ENCODE results near the gene ARHGEF16. TPM values are rescaled to one million over a fixed set of nuclear protein-coding genes. Genes with fewer than 3 reads are reported as not detected.

The ARHGEF16 gene
- total RNA-seq, 1 donor from 2014 or later: 20.3 TPM

- H3K9me3 Mint-ChIP-seq: no peaks in the 10 kb centered on the region
- no peaks in the 10 kb centered on the region for H3K27me3 Mint-ChIP-seq (ENCODE audit: low read depth)
- no peaks in the 10 kb centered on the region for H3K36me3 Mint-ChIP-seq
- DNase-seq (ENCODE audit: low spot score in 2 of 2, unreplicated experiment in 2 of 2): no peak
- H3K27ac Mint-ChIP-seq: no peak overlapping the region
- peaks cover 38% of the 10 kb centered on the region for H3K4me1 Mint-ChIP-seq
- TF ChIP-seq, protein P1, sequence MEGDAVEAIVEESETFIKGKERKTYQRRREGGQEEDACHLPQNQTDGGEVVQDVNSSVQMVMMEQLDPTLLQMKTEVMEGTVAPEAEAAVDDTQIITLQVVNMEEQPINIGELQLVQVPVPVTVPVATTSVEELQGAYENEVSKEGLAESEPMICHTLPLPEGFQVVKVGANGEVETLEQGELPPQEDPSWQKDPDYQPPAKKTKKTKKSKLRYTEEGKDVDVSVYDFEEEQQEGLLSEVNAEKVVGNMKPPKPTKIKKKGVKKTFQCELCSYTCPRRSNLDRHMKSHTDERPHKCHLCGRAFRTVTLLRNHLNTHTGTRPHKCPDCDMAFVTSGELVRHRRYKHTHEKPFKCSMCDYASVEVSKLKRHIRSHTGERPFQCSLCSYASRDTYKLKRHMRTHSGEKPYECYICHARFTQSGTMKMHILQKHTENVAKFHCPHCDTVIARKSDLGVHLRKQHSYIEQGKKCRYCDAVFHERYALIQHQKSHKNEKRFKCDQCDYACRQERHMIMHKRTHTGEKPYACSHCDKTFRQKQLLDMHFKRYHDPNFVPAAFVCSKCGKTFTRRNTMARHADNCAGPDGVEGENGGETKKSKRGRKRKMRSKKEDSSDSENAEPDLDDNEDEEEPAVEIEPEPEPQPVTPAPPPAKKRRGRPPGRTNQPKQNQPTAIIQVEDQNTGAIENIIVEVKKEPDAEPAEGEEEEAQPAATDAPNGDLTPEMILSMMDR (IDR thresholded peaks at IDR 0.05; ENCODE audit: unreplicated experiment): no peak
- H3K4me3 Mint-ChIP-seq: no peak overlapping the region
Measured at GRCh38 chr1:3461934-3462275, 7.4 kb downstream of the ARHGEF16 start.

- Mint-ChIP-seq H3K9me3 (no peaks in the 10 kb centered on the region), H3K4me1 (peaks cover 36% of the 10 kb centered on the region), H3K36me3 (no peaks in the 10 kb centered on the region), H3K27me3 (ENCODE audit: low read depth) (no peaks in the 10 kb centered on the region), H3K4me3 (no peak overlapping the region), H3K27ac (no peak overlapping the region)
- TF ChIP-seq, protein P1 (IDR thresholded peaks at IDR 0.05; ENCODE audit: unreplicated experiment): no peak
- DNase-seq (ENCODE audit: low spot score in 2 of 2, unreplicated experiment in 2 of 2): no peak
Measured at GRCh38 chr1:3462356-3463012, 8.0 kb downstream of the ARHGEF16 start.

- H3K27ac Mint-ChIP-seq: no peak overlapping the region
- no peaks in the 10 kb centered on the region for H3K27me3 Mint-ChIP-seq (ENCODE audit: low read depth)
- TF ChIP-seq, protein P1 (IDR thresholded peaks at IDR 0.05; ENCODE audit: unreplicated experiment): no peak
- no peak for DNase-seq (ENCODE audit: low spot score in 2 of 2, unreplicated experiment in 2 of 2)
- H3K9me3 Mint-ChIP-seq: no peaks in the 10 kb centered on the region
- no peak overlapping the region for H3K4me3 Mint-ChIP-seq
- H3K4me1 Mint-ChIP-seq: peaks cover 32% of the 10 kb centered on the region
- no peaks in the 10 kb centered on the region for H3K36me3 Mint-ChIP-seq
Measured at GRCh38 chr1:3463013-3463385, 8.5 kb downstream of the ARHGEF16 start.

DNA sequence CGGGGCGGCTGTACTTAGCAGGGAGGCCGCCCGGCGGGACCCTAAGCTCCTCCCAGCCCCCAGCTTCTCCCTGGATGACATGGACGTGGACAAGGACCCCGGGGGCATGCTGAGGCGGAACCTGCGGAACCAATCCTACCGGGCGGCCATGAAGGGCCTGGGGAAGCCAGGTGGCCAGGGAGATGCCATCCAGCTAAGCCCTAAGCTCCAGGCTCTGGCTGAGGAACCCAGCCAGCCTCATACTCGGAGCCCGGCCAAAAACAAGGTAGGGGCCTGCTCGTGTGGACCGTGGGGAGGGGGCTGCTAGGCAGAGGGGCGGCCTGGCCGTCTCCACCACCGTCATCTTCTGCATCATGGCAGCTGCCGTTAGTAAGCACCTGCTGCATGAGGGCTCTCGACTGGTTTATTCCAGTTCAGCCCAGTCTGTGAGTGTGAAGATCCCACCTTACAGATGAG is 9.0 kb downstream of the ARHGEF16 start:
- DNase-seq (ENCODE audit: low spot score in 2 of 2, unreplicated experiment in 2 of 2): no peak
- H3K36me3 Mint-ChIP-seq: no peaks in the 10 kb centered on the region
- H3K4me1 Mint-ChIP-seq: peaks cover 29% of the 10 kb centered on the region
- no peak overlapping the region for H3K27ac Mint-ChIP-seq
- TF ChIP-seq, protein P1 (IDR thresholded peaks at IDR 0.05; ENCODE audit: unreplicated experiment): no peak
- H3K9me3 Mint-ChIP-seq: no peaks in the 10 kb centered on the region
- no peak overlapping the region for H3K4me3 Mint-ChIP-seq
- no peaks in the 10 kb centered on the region for H3K27me3 Mint-ChIP-seq (ENCODE audit: low read depth)

- Mint-ChIP-seq H3K27me3 (ENCODE audit: low read depth) (no peaks in the 10 kb centered on the region), H3K36me3 (no peaks in the 10 kb centered on the region), H3K27ac (no peak overlapping the region), H3K9me3 (no peaks in the 10 kb centered on the region), H3K4me3 (no peak overlapping the region), H3K4me1 (peaks cover 23% of the 10 kb centered on the region)
- TF ChIP-seq, protein P1 (IDR thresholded peaks at IDR 0.05; ENCODE audit: unreplicated experiment): no peak
- DNase-seq (ENCODE audit: low spot score in 2 of 2, unreplicated experiment in 2 of 2): no peak
Measured at GRCh38 chr1:3463891-3464648, 9.6 kb downstream of the ARHGEF16 start.
